Gastroesophageal sphincter (tissue), 3 donors: Measurements from ENCODE around the gene RBM28.

Experiments used
- CTCF ChIP-seq, 4 experiments: fragments of 200-600 bp in 2 of 4; fragments of 450-650 bp in 2 of 4; sonication (generic) in 1 of 4; IDR thresholded peaks; one replicate each; pipeline ENCODE4 v1.5.1; 2017 to 2019; ENCODE audit warnings: antibody characterized with exemption in 4 of 4, mild to moderate bottlenecking in 2 of 4, moderate library complexity in 2 of 4
- EP300 ChIP-seq: sonication (generic); formaldehyde crosslinking; IDR thresholded peaks from one replicate; pipeline ENCODE4 v1.6.1; 2017; ENCODE audit warnings: antibody characterized with exemption, mild to moderate bottlenecking
- POLR2A ChIP-seq, 2 donors: fragments of 450-650 bp; IDR thresholded peaks; one replicate each; pipeline ENCODE4 v1.6.1; 2017; ENCODE audit warnings: antibody characterized with exemption in 2 of 2, mild to moderate bottlenecking in 2 of 2, moderate library complexity in 1 of 2
- POLR2AphosphoS5 ChIP-seq: sonication (generic); formaldehyde crosslinking; IDR thresholded peaks from one replicate; pipeline ENCODE4 v1.6.1; 2017; ENCODE audit warnings: antibody characterized with exemption

GRCh38 chr7:128321044-128321422, 22.7 kb downstream of the RBM28 start:
- TF ChIP-seq CTCF (IDR thresholded peaks at IDR 0.05): no peak
- no peak for TF ChIP-seq EP300
- no peak for TF ChIP-seq POLR2A (IDR thresholded peaks at IDR 0.05)
- TF ChIP-seq POLR2AphosphoS5: no peak
